IPS-18a (cell line): Measurements from ENCODE around the gene TNFRSF1B.

Experiments
- H3K27ac ChIP-seq: one replicate; pipeline ENCODE4 v1.5.1; 2013; ENCODE audit warnings: low read length
- H3K27me3 ChIP-seq: one replicate; pipeline ENCODE4 v1.6.1; 2013; ENCODE audit warnings: mild to moderate bottlenecking, low read length; ENCODE audit not compliant: control insufficient read depth, insufficient read depth
- H3K36me3 ChIP-seq: one replicate; pipeline ENCODE4 v1.6.1; 2013; ENCODE audit warnings: low read depth, low read length; ENCODE audit not compliant: control insufficient read depth
- H3K4me1 ChIP-seq: one replicate; pipeline ENCODE4 v1.6.1; 2013; ENCODE audit warnings: low read depth, low read length; ENCODE audit not compliant: control insufficient read depth
- H3K4me3 ChIP-seq: one replicate; pipeline ENCODE4 v1.5.1; 2013; ENCODE audit warnings: low read length
- H3K9ac ChIP-seq: one replicate; pipeline ENCODE4 v1.6.1; 2013; ENCODE audit warnings: mild to moderate bottlenecking, low read length, moderate library complexity
- H3K9me3 ChIP-seq: one replicate; pipeline ENCODE4 v1.6.1; 2013; ENCODE audit warnings: low read depth, low read length; ENCODE audit not compliant: control insufficient read depth

The TNFRSF1B gene

GRCh38 chr1:12182410-12182984, 15.7 kb downstream of the TNFRSF1B start:
- Histone ChIP-seq H3K9me3 (no peaks in the 10 kb centered on the region), H3K27ac (no peak overlapping the region), H3K9ac (no peak overlapping the region), H3K36me3 (no peaks in the 10 kb centered on the region), H3K4me1 (peaks cover 4% of the 10 kb centered on the region), H3K27me3 (no peaks in the 10 kb centered on the region), H3K4me3 (no peak overlapping the region)

DNA sequence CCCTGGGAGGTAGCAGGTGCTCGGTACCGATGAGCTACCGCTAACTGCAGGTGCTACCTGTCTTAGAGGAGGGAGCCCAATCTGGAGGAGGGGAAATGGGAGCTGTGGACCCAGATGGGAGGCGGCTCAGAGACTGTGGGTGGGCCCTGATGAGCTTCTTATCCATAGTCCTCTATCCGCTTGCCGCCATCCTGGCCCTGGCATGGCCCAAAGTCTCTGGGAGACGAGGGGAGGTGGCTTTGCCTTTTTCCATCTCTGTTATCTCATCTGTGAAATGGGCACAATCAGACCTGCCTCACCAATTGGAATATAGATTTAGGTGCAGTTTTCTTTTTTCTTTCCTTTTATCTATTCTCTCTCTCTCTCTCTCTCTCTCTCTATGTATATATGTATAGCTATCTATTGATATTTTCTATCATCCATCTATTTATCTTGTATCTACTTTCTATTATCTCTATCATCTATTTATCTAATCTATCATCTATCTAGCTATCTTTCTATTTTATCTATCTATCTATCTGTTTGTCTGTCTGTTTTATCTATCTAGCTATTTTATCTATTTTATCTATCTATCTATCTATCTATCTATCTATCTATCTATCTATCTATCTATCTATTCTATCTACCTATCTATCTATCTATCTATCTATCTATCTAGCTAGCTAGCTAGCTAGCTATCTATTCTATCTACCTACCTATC, 16.5 kb downstream of the TNFRSF1B start:
- no peaks in the 10 kb centered on the region for H3K36me3 ChIP-seq
- H3K9ac ChIP-seq = no peak overlapping the region
- no peaks in the 10 kb centered on the region for H3K27me3 ChIP-seq
- H3K27ac ChIP-seq = no peak overlapping the region
- peaks cover 4% of the 10 kb centered on the region for H3K4me1 ChIP-seq
- no peak overlapping the region for H3K4me3 ChIP-seq
- no peaks in the 10 kb centered on the region for H3K9me3 ChIP-seq

DNA sequence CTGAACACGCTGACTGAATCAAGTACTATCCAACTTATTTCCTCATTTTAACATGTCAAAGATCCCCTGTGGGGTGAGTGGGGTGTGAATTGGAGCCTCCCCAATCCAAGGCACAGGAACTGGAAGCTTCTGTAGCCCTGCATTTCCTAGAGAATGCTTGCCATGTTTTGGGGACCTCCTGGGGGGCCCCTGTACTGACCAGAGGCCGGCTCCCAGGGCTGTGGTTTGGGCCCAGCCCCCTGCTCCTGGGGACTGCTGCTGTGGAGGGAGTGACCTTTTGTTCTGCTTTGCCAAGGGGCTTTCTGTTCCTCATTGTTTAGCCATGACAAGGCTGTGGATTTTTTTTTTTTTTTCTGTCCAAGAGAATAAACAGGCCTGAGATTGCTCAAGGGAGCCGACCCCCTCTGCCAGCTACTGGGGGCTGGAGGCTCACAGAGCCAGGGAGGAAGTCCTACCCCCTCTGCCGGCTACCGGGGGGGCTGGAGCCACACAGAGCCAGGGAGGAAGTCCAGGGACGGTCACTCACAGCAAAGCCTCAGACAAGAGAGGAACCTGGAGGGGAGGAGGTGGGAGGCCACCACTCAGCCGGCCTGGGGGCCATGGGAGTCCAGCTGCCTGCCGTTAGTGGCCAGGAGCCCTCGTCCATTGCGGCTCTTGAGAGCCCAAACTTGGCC, 17.4 kb downstream of the TNFRSF1B start:
- no peaks in the 10 kb centered on the region for H3K27me3 ChIP-seq
- H3K4me1 ChIP-seq = peaks cover 7% of the 10 kb centered on the region
- H3K9me3 ChIP-seq = no peaks in the 10 kb centered on the region
- H3K4me3 ChIP-seq = no peak overlapping the region
- no peaks in the 10 kb centered on the region for H3K36me3 ChIP-seq
- H3K27ac ChIP-seq = no peak overlapping the region
- H3K9ac ChIP-seq = no peak overlapping the region

GRCh38 chr1:12185036-12185917, 18.5 kb downstream of the TNFRSF1B start:
- Histone ChIP-seq H3K4me3 (no peak overlapping the region), H3K4me1 (peaks cover 7% of the 10 kb centered on the region), H3K27ac (no peak overlapping the region), H3K36me3 (no peaks in the 10 kb centered on the region), H3K27me3 (no peaks in the 10 kb centered on the region), H3K9ac (no peak overlapping the region), H3K9me3 (no peaks in the 10 kb centered on the region)

DNA sequence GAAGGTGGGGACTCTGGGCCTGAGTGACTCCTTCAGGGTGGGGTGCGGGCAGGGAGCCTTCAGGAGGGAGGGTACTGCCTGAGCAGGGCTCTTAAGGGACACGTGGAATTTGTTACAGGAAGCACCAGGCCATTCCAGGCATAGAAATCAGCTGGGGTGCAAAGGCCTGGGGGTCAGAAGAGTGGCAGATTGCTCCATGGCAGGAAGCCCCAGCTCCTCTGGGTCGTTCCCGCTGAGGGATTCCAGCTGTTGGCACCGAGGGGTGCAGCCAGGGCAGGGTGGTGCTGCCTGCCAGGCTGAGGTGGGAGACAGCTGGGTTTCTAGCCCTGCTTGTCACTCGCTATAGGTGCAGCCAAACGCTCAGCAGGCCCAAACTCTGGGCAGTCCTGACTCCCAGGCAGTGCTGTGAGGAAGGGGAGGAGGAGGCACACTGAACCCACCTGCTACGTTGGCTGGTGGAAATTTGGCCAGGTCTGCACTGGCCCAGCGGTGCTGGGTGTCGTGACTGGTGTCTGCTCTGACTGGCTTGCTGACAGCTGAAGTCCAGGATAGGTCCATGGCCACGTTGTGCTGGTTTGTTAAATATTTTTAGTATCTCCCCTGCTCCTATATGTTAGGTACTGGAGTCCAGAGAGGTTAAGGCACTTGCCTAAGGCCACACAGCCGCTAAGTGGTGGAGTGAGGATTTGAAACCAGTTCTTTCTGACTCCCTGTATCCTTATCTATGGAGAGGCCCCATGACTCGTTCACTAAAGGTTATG, 19.3 kb downstream of the TNFRSF1B start:
- H3K4me1 ChIP-seq = peaks cover 7% of the 10 kb centered on the region
- H3K9ac ChIP-seq = no peak overlapping the region
- no peak overlapping the region for H3K27ac ChIP-seq
- no peaks in the 10 kb centered on the region for H3K9me3 ChIP-seq
- no peaks in the 10 kb centered on the region for H3K36me3 ChIP-seq
- no peaks in the 10 kb centered on the region for H3K27me3 ChIP-seq
- no peak overlapping the region for H3K4me3 ChIP-seq

GRCh38 chr1:12186679-12186985, 19.8 kb downstream of the TNFRSF1B start:
- peaks cover 7% of the 10 kb centered on the region for H3K4me1 ChIP-seq
- no peaks in the 10 kb centered on the region for H3K27me3 ChIP-seq
- H3K9me3 ChIP-seq = no peaks in the 10 kb centered on the region
- no peaks in the 10 kb centered on the region for H3K36me3 ChIP-seq
- no peak overlapping the region for H3K27ac ChIP-seq
- H3K9ac ChIP-seq = no peak overlapping the region
- H3K4me3 ChIP-seq = no peak overlapping the region

DNA sequence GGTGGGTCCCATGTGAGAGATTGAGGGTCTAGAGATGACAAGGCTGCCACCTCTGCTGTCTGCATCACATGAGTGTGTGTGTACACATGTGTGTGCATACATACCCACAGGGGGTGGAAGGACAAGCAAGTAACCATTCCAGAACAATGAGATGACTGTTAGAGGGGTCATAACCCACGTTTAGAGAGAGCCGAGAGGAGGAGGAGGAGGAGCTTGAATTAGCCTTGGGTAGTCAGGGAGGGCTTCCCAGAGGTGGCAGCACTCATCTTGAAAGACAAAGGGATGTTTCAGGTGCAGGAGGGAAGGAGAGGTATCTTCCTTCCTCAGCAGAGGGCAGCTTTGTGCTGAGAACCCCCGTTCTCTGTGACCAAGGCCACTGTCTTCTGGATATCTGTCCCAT, 21.3 kb downstream of the TNFRSF1B start:
- Histone ChIP-seq H3K4me1 (peaks cover 7% of the 10 kb centered on the region), H3K27ac (no peak overlapping the region), H3K4me3 (no peak overlapping the region), H3K9me3 (no peaks in the 10 kb centered on the region), H3K36me3 (no peaks in the 10 kb centered on the region), H3K27me3 (no peaks in the 10 kb centered on the region), H3K9ac (no peak overlapping the region)

- peaks cover 7% of the 10 kb centered on the region for H3K4me1 ChIP-seq
- no peaks in the 10 kb centered on the region for H3K27me3 ChIP-seq
- no peak overlapping the region for H3K9ac ChIP-seq
- H3K36me3 ChIP-seq = no peaks in the 10 kb centered on the region
- H3K9me3 ChIP-seq = no peaks in the 10 kb centered on the region
- no peak overlapping the region for H3K27ac ChIP-seq
- no peak overlapping the region for H3K4me3 ChIP-seq
These were observed 22.0 kb downstream of the TNFRSF1B start for GRCh38 chr1:12188657-12189327.

- no peak overlapping the region for H3K9ac ChIP-seq
- peaks cover 7% of the 10 kb centered on the region for H3K4me1 ChIP-seq
- H3K27ac ChIP-seq = no peak overlapping the region
- no peaks in the 10 kb centered on the region for H3K9me3 ChIP-seq
- H3K36me3 ChIP-seq = no peaks in the 10 kb centered on the region
- H3K4me3 ChIP-seq = no peak overlapping the region
- no peaks in the 10 kb centered on the region for H3K27me3 ChIP-seq
These were observed 22.5 kb downstream of the TNFRSF1B start for GRCh38 chr1:12189328-12189682.

DNA sequence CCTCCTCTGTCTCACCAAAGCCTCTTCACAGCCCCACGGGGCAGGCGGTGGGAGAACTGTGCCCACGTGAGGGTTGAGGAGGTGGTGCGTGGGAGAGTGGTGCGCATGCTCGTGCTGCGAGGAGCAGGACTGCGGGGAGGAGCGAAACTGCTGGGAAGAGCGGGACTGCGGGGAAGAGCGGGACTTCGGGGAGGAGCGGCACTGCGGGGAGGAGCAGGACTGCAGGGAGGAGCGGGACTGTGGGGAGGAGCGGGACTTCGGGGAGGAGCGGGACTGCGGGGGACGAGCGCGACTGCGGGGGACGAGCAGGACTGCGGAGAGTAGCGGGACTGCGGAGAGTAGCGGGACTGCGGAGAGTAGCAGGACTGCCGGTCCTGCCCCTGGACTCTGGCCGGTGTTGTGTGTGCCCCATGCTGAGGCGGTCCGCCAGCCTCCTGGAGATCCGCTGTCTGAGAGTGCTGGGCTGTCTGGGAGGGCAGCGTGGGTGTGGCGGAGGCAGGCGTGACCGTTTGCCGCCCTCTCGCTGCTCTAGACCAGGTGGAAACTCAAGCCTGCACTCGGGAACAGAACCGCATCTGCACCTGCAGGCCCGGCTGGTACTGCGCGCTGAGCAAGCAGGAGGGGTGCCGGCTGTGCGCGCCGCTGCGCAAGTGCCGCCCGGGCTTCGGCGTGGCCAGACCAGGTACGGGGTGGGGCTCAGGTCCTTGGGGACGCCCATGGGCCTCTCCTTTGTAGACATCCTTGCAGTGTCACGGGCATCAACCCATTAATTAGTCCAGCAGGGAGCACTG, 24.6 kb downstream of the TNFRSF1B start:
- no peak overlapping the region for H3K9ac ChIP-seq
- H3K9me3 ChIP-seq = no peaks in the 10 kb centered on the region
- no peak overlapping the region for H3K4me3 ChIP-seq
- no peaks in the 10 kb centered on the region for H3K36me3 ChIP-seq
- no peaks in the 10 kb centered on the region for H3K27me3 ChIP-seq
- H3K4me1 ChIP-seq = peaks cover 7% of the 10 kb centered on the region
- H3K27ac ChIP-seq = no peak overlapping the region
